Activated naive CD4-positive, alpha-beta T cell treated with anti-CD3 and anti-CD28 coated beads for 36 hours (primary cell): ENCODE measurements around the gene B4GALT1. TPM values are rescaled to one million over a fixed set of nuclear protein-coding genes. Genes with fewer than 3 reads are reported as not detected.

Experiments
- CTCF ChIA-PET: fragments of 350-600 bp; sonication (Branson Sonifier 250); formaldehyde crosslinking; loops from one replicate; lab custom pipeline; 2021; ENCODE audit warnings: antibody characterized with exemption; lab: Charles Lee
- DNase-seq: peaks from one replicate; pipeline ENCODE4 v3.0.0-alpha.2; 2020
- H3K27ac Mint-ChIP-seq: one replicate; pipeline ENCODE4 v1.8.0; 2021; ENCODE audit warnings: mild to moderate bottlenecking, mixed read lengths
- H3K27me3 Mint-ChIP-seq: one replicate; pipeline ENCODE4 v1.8.0; 2021; ENCODE audit warnings: low read depth, mixed read lengths
- H3K36me3 Mint-ChIP-seq: one replicate; pipeline ENCODE4 v1.8.0; 2021; ENCODE audit warnings: low read depth, mixed read lengths
- H3K4me1 Mint-ChIP-seq: one replicate; pipeline ENCODE4 v1.8.0; 2021; ENCODE audit warnings: low read depth, mixed read lengths
- H3K4me3 Mint-ChIP-seq: one replicate; pipeline ENCODE4 v1.8.0; 2021; ENCODE audit warnings: mild to moderate bottlenecking, moderate library complexity, mixed read lengths
- H3K9me3 Mint-ChIP-seq: one replicate; pipeline ENCODE4 v1.8.0; 2021; ENCODE audit warnings: mixed read lengths
- intact Hi-C: fragments of 100-400 bp; cut with micrococcal nuclease; formaldehyde crosslinking; loops from one replicate; pipeline ENCODE4 v1.15.1; 2023
- total RNA-seq, 2 experiments: library from RNA; stranded (reverse); gene quantifications; one replicate each; pipeline ENCODE4 v1.2.3, GENCODE V29; 2021

Gene B4GALT1
- total RNA-seq, 2 experiments from 2014 or later = 42.8 to 44.1 TPM

DNA sequence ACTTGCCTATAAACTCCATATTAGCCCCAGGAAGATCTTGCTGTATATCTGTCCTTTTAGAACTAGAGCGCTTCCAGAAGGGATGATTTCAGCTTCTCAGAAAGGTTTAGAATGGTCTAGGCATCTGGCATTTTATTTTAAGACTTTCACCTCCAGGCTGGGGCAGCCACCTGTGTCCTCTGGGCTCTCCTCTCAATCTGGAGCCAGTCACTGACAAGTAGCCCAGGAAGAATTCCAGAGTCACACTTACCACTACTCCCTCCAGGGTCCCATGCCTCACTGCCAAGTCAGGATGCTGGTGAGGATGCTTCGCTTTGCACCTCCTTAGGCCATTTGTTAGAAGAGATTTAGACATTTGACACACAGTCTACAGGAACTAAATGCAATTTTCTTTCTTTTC, 20.8 kb downstream of the B4GALT1 start:
- Mint-ChIP-seq H3K27me3 (no peaks in the 10 kb centered on the region), H3K27ac (no peak overlapping the region), H3K9me3 (no peaks in the 10 kb centered on the region), H3K4me3 (no peak overlapping the region), H3K36me3 (peaks cover 8% of the 10 kb centered on the region), H3K4me1 (peaks cover 81% of the 10 kb centered on the region)
- no peak for DNase-seq
- CTCF ChIA-PET = interaction anchor here (1.6 kb wide), 1 partner anchor 32 kb away, joined by 4 read pairs; no protein-coding TSS in a partner anchor
- intact Hi-C loops = no loop called here

DNA sequence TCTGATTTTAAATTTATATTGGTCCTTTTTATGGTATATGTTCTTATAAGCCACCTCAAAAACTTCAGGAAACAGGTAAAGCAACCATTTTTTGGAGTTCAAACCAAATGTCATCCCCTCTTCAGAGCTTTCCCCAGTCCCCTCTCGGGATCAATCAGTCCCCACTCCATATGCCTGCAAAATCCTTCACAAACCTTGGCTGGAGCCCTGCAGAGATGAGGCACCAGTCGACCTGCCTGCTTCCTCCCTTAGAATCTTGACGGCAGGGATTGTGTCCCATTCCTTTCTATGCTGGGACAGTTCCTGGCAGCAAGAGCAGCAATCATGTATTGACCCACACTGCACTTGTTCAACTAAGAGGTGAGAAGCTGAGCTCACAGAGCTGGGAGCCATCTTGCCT, 22.6 kb downstream of the B4GALT1 start:
- DNase-seq = no peak
- Mint-ChIP-seq H3K27ac (peak overlapping the region; percentile 61), H3K9me3 (no peaks in the 10 kb centered on the region), H3K4me3 (no peak overlapping the region), H3K27me3 (no peaks in the 10 kb centered on the region), H3K4me1 (peaks cover 86% of the 10 kb centered on the region), H3K36me3 (peaks cover 8% of the 10 kb centered on the region)
- intact Hi-C loops = no loop called here
- CTCF ChIA-PET = interaction anchor here (1.6 kb wide), 2 partner anchors 13 to 34 kb away, joined by 4 read pairs; no protein-coding TSS in a partner anchor

DNA sequence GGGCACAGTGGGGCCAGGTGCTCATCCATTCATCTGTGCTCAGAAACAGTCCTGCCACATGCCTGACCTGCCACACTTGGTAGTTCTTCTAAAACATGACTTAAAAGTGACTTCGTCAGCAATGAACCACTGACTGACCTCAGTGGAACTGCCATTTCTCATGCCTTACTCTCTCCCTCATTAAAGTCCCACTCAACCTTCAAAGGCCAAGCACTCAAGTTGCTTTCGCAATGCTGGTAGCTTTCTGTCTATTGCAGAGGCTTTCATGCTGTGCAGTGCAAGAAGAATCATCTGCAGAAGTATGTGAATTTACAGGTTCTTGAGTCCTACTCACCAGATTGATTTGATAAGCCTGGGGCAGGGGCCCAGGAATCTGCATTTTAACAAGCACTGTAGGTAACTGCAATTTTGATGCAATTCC, 23.9 kb downstream of the B4GALT1 start:
- peak; percentile 30 for DNase-seq
- Mint-ChIP-seq H3K4me3 (no peak overlapping the region), H3K27ac (peak overlapping the region; percentile 34), H3K27me3 (no peaks in the 10 kb centered on the region), H3K4me1 (peaks cover 89% of the 10 kb centered on the region), H3K9me3 (no peaks in the 10 kb centered on the region), H3K36me3 (peaks cover 8% of the 10 kb centered on the region)
- CTCF ChIA-PET = interaction anchor here (0.6 to 0.9 kb wide), 2 partner anchors 32 to 44 kb away, joined by 3 read pairs; no protein-coding TSS in a partner anchor
- intact Hi-C loops = loop anchor here (2.0 kb wide), 1 partner anchor 18 kb away; no protein-coding TSS in a partner anchor

DNA sequence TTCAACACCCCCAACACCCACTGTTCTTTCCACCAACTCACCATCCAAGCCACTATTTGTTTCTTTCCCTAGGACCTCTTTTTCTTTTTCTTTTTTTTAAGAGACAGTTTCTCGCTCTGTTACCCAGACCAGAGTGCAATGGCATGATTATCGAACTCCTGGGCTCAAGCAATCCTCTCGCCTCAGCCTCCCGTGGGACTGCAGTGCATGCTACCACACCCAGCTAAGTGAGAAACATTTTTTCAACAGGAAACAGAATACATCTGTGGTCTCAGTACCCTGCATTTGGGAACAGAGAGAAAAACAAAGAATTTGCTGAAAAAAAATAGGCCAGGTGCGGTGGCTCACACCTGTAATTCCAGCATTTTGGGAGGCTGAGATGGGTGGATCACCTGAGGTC, 24.6 kb downstream of the B4GALT1 start:
- H3K4me3 Mint-ChIP-seq = peak overlapping the region; percentile 6
- no peaks in the 10 kb centered on the region for H3K9me3 Mint-ChIP-seq
- peaks cover 91% of the 10 kb centered on the region for H3K4me1 Mint-ChIP-seq
- H3K36me3 Mint-ChIP-seq = peaks cover 8% of the 10 kb centered on the region
- DNase-seq = no peak
- CTCF ChIA-PET = no interaction called here
- no peaks in the 10 kb centered on the region for H3K27me3 Mint-ChIP-seq
- intact Hi-C loops = loop anchor here (2.0 kb wide), 1 partner anchor 18 kb away; no protein-coding TSS in a partner anchor
- H3K27ac Mint-ChIP-seq = peak overlapping the region; percentile 74

DNA sequence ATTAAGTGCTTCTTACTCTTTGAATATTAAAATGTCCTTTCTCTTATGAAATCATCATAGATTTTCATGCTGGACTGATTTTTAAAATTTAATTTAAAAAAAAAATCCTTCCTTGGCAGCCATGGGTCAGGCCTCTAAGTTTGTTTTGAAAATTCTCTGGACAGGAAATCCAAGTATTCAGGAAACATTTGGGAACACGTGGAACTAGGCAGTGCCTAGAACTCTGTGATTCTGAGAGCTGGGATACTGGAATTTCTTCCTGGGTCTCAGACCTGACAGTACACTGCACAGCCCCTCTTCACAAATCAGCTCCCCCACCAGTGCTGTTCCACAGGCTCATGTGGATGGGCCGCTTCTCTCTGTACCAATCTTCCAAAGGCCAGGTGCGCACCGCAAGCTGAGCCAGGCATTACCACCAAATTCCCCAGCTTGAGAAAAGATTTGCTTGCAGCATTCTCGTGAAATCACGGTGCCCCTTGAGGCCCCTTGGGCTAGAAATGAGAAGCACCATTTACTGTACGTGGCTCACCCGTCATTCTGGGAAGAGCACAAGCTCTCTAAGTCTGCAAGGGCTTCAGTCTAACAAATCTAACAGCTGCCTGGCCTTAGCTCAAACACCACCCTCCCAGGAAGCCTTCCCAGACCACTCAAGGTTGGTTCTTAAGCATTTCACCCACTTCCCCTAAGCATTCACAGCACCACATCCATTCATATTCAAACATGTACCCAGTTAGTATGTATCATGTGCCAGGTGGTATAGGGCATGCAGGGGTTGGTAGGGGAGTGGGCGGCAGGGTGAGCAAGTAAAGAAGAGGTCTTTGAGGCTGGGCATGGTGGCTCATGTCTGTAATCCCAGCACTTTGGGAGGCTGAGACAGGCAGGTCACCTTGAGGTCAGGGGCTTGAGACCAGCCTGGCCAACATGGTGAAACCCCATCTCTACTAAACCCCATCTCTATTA, 26.5 kb downstream of the B4GALT1 start:
- peaks cover 5% of the 10 kb centered on the region for H3K36me3 Mint-ChIP-seq
- no peaks in the 10 kb centered on the region for H3K9me3 Mint-ChIP-seq
- no peaks in the 10 kb centered on the region for H3K27me3 Mint-ChIP-seq
- no peak overlapping the region for H3K4me3 Mint-ChIP-seq
- peaks cover 92% of the 10 kb centered on the region for H3K4me1 Mint-ChIP-seq
- CTCF ChIA-PET = interaction anchor here (0.9 to 1.6 kb wide), 3 partner anchors 11 to 86 kb away, joined by 3 to 8 read pairs (median 5); no protein-coding TSS in a partner anchor
- peak; percentile 36 for DNase-seq
- intact Hi-C loops = loop anchor here (1.0 kb wide), 2 partner anchors 14 to 59 kb away; no protein-coding TSS in a partner anchor
- H3K27ac Mint-ChIP-seq = peak overlapping the region; percentile 76

DNA sequence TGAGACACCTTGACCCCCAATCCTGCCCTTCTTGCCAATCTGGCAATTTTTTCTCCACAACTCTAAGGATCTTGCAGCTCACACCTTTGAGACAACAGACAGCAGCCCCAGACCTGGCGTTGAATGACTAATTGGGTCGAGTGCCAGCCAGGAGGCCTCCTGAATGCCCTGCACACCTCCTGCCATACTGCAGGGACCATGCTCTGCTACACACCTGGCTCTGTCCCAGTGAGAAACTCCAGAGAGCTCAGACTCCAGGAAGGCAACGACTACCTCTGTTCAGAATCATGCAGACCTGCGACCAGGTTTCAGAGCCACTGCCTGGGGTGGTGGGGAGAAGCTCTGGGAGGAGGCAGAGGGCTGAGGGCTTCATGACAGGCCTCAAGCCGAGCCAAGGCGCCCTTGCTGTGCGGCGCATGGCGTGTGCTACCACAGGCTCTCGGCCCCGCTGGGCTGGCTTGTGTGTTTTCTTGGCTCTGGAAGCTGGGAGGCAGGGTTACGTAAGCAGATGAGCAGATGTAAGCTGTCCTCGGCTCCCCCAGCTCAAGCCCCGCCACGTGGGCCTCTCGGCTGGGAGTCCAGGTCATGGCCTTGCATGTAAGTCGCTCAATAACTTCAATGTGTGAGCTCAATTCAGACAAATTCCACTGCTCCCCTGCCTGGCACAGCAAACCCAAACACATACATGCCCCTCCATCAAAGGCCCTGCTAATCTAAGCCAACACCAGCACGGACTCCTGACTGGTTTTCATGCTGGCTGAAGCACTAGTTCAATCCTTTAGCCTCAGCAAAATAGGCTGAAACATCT, 27.5 kb downstream of the B4GALT1 start:
- CTCF ChIA-PET = interaction anchor here (0.6 to 1.4 kb wide), 3 partner anchors 14 to 38 kb away, joined by 3 read pairs; no protein-coding TSS in a partner anchor
- H3K27ac Mint-ChIP-seq = no peak overlapping the region

DNA sequence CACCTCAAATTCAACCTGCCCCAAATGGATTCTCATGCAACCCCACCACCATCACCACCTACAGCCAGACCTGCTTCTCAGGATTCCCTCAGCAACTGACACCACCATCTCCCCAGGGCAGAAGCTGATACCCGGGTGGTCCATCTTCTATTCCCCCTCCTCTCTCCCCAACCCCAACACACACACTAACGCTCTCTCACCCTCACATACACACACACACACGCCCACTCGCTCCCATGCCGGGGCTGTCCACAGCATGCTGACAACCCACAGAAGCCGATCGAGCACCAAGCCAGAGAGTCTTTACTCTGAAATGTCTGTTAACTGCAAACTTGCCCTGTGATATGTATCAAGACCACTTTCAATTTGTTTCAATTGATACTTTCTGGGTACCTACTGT, 28.4 kb downstream of the B4GALT1 start:
- peaks cover 9% of the 10 kb centered on the region for H3K36me3 Mint-ChIP-seq
- H3K4me3 Mint-ChIP-seq = no peak overlapping the region
- CTCF ChIA-PET = interaction anchor here (1.4 kb wide), 1 partner anchor 15 kb away, joined by 3 read pairs; no protein-coding TSS in a partner anchor
- peaks cover 74% of the 10 kb centered on the region for H3K4me1 Mint-ChIP-seq
- no peaks in the 10 kb centered on the region for H3K9me3 Mint-ChIP-seq
- no peak for DNase-seq
- no peaks in the 10 kb centered on the region for H3K27me3 Mint-ChIP-seq
- peak overlapping the region; percentile 47 for H3K27ac Mint-ChIP-seq
- intact Hi-C loops = no loop called here

More for the DNA sequence above, 27.5 kb downstream of the B4GALT1 start:
- no peak for DNase-seq
- H3K36me3 Mint-ChIP-seq = peaks cover 6% of the 10 kb centered on the region
- intact Hi-C loops = no loop called here
- H3K27me3 Mint-ChIP-seq = no peaks in the 10 kb centered on the region
- peaks cover 82% of the 10 kb centered on the region for H3K4me1 Mint-ChIP-seq
- H3K4me3 Mint-ChIP-seq = no peak overlapping the region
- H3K9me3 Mint-ChIP-seq = no peaks in the 10 kb centered on the region

DNA sequence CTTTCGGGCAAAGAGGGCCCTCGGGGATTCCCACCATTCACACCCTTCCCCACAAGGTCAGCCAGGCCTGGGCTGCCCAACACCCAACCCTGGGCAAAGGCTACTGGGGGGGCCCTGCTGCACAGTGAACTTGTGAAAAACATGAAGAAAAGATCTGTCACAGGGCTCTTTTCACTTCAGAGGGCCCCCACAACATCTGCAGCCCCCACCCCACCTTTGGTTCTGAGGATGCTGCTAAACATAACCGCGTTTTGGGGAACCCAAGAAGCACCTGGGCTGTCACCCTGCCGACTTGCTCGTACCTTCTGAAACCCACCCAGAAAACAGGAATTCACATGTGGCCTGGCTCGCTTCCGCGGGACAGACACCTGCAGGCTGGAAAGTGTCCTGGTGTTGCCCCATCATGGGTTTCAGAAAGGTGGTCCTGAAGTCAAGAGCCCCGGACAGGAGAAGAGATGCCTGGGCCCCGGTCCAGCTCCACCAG, 29.3 kb downstream of the B4GALT1 start:
- H3K27ac Mint-ChIP-seq = no peak overlapping the region
- peaks cover 67% of the 10 kb centered on the region for H3K4me1 Mint-ChIP-seq
- intact Hi-C loops = no loop called here
- no peaks in the 10 kb centered on the region for H3K9me3 Mint-ChIP-seq
- peaks cover 12% of the 10 kb centered on the region for H3K36me3 Mint-ChIP-seq
- H3K4me3 Mint-ChIP-seq = no peak overlapping the region
- CTCF ChIA-PET = no interaction called here
- DNase-seq = no peak
- H3K27me3 Mint-ChIP-seq = no peaks in the 10 kb centered on the region

DNA sequence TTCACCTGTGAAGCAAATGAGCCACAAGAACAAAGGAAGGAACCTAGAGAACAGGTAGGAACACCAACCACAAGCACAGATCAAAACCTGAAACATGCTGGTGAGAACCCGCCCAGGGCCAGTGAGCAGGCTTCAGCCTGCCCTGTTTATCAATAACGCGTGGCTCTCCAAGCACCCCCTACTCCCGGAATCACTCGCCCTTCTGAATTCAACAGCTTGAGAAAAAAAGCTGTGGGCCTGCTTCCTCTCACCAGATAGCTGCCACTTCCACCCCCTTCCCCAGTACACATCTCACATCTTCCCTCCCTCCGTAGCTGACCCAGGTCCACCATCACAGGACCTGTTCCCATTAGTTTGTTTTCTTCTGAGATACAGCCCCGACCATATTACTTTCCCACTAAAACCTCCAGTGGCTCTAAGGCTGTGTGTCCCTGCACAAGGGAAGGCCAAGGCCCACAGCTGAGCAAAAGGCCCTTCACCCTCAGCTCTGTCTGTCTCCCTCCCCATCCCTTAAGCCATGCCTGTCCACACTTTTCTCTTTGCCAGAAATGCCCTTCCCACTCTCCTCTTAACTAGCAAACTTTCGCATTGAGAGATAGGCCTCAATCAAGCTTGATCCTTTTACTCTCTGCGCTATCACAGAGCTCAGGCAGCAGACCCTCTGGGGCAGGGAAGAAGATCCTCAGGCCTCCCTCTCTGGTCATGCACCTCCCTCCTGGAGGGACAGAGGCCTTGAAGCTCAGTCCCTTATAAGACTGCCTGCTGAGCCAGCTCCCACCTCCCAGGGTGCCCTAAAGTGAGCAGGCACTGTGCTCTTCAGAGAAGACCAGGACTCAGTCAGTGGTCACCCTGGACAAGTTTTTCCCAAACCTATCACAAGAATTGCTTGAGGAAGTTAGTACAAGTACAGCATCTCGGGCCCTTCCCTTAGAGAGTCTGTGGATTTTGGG, 30.1 kb downstream of the B4GALT1 start:
- Mint-ChIP-seq H3K4me1 (peaks cover 66% of the 10 kb centered on the region), H3K36me3 (peaks cover 10% of the 10 kb centered on the region), H3K27ac (peak overlapping the region; percentile 39), H3K9me3 (no peaks in the 10 kb centered on the region), H3K4me3 (no peak overlapping the region), H3K27me3 (no peaks in the 10 kb centered on the region)
- intact Hi-C loops = no loop called here
- DNase-seq = peak; percentile 51
- CTCF ChIA-PET = interaction anchor here (0.9 to 1.2 kb wide), 2 partner anchors 34 to 89 kb away, joined by 4 read pairs; no protein-coding TSS in a partner anchor

DNA sequence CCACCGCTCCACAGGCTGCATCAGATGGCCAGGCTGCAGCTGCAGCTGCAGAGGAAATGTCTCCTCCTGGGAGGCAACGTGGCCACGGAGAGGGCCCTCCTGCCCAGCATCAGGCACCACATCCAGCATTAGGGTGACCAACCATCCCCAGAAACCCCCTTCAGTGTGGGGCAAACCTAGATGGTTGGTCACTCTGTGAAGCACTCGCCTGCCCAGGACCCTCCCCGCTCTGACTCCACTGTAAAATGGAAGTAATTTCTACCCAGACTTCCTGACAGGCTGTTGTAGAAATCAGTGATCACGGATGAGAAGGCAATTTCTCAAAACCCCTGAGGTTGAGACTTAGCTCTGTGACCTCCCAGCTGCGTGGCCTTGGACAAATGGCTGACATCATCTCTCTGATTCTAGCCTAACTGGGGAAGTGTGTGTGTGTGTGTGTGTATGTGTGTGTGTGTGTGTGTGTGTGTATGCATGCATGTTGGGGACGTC, 31.6 kb downstream of the B4GALT1 start:
- CTCF ChIA-PET = no interaction called here
- Mint-ChIP-seq H3K9me3 (no peaks in the 10 kb centered on the region), H3K4me1 (peaks cover 64% of the 10 kb centered on the region), H3K36me3 (peaks cover 18% of the 10 kb centered on the region), H3K27ac (peak overlapping the region; percentile 55), H3K4me3 (no peak overlapping the region), H3K27me3 (no peaks in the 10 kb centered on the region)
- intact Hi-C loops = no loop called here
- no peak for DNase-seq

DNA sequence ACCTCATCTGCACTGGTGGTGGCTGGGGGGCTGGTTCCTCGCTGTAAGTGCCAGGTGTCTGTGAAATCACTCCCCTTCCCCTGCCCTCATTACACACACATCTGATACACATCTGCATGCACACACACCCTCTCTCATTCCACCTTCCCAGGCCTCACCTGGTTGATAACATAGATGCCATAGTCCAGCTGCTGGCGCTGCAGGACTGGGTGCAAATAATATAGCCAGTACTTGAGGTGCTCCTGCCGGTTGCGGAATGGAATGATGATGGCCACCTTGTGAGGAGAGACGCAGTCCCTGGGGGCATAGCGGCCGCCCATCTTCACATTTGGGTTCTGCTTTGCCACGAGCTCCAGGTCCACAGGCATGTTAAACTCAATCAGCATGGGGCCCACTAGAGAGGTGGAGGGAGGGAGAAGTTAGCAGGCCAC, 32.1 kb downstream of the B4GALT1 start:
- Mint-ChIP-seq H3K36me3 (peaks cover 21% of the 10 kb centered on the region), H3K4me1 (peaks cover 66% of the 10 kb centered on the region), H3K4me3 (no peak overlapping the region), H3K27ac (no peak overlapping the region), H3K9me3 (no peaks in the 10 kb centered on the region), H3K27me3 (no peaks in the 10 kb centered on the region)
- CTCF ChIA-PET = no interaction called here
- DNase-seq = no peak
- intact Hi-C loops = no loop called here
